Breast epithelium (tissue), 4 donors: ENCODE results near the gene SH3GL2. TPM values are rescaled to one million over a fixed set of nuclear protein-coding genes. Genes with fewer than 3 reads are reported as not detected.

ENCODE experiments used
- DNase-seq, 2 donors: peaks; one replicate each; pipeline ENCODE4 v3.0.0-alpha.2; 2019; ENCODE audit warnings: low spot score in 2 of 2
- H3K27ac ChIP-seq, 2 donors: fragments of 200-600 bp; sonication (generic) in 1 of 2; one replicate each; pipeline ENCODE4 v1.5.1; 2016 to 2019; ENCODE audit warnings: mild to moderate bottlenecking in 1 of 2
- H3K27me3 ChIP-seq, 2 donors: fragments of 200-600 bp; sonication (generic) in 1 of 2; one replicate each; pipeline versions ENCODE4 v1.5.1 to v1.6.0; 2017 to 2019; ENCODE audit warnings: control low read depth in 1 of 2, mild to moderate bottlenecking in 1 of 2
- H3K36me3 ChIP-seq: fragments of 200-600 bp; one replicate; pipeline ENCODE4 v1.5.1; 2019
- H3K4me1 ChIP-seq, 2 donors: fragments of 200-600 bp; sonication (generic); one replicate each; pipeline ENCODE4 v1.5.1; 2016 to 2019; ENCODE audit warnings: control low read depth in 1 of 2
- H3K4me3 ChIP-seq, 3 donors: fragments of 200-600 bp; sonication (generic); 1 replicate in 2 of 3; 2 replicates in 1 of 3; pipeline ENCODE4 v1.5.1; 2016 to 2019; ENCODE audit warnings: mild to moderate bottlenecking in 3 of 3, moderate library complexity in 2 of 3
- H3K9me3 ChIP-seq, 2 donors: fragments of 200-600 bp; sonication (generic) in 1 of 2; one replicate each; pipeline ENCODE4 v1.5.1; 2016 to 2019; ENCODE audit warnings: control low read depth in 1 of 2
- CTCF ChIP-seq, 3 donors: fragments of 450-650 bp; IDR thresholded peaks; one replicate each; pipeline ENCODE4 v1.5.1; 2016 to 2017; ENCODE audit warnings: antibody characterized with exemption in 3 of 3, mild to moderate bottlenecking in 3 of 3, moderate library complexity in 3 of 3
- POLR2A ChIP-seq: fragments of 450-650 bp; IDR thresholded peaks from one replicate; pipeline ENCODE4 v1.6.1; 2016; ENCODE audit warnings: antibody characterized with exemption, mild to moderate bottlenecking, moderate library complexity
- POLR2AphosphoS5 ChIP-seq, 3 donors: sonication (generic); formaldehyde crosslinking; IDR thresholded peaks; one replicate each; pipeline ENCODE4 v1.6.1; 2017; ENCODE audit warnings: antibody characterized with exemption in 3 of 3
- intact Hi-C: fragments of 100-400 bp; cut with DNase I; formaldehyde crosslinking; loops from one replicate; pipeline ENCODE4 v1.15.1; 2023; ENCODE audit warnings: low total_unique reads
- total RNA-seq, 3 donors: library from RNA; depleted of rRNA; stranded (reverse); fragments of >200 nt; gene quantifications; one replicate each; pipeline ENCODE4 v1.1.0, GENCODE V29; 2016

SH3GL2 gene
- total RNA-seq, 3 donors from 2014 or later: under 0.01 to 0.16 TPM; not detected in 1

DNA sequence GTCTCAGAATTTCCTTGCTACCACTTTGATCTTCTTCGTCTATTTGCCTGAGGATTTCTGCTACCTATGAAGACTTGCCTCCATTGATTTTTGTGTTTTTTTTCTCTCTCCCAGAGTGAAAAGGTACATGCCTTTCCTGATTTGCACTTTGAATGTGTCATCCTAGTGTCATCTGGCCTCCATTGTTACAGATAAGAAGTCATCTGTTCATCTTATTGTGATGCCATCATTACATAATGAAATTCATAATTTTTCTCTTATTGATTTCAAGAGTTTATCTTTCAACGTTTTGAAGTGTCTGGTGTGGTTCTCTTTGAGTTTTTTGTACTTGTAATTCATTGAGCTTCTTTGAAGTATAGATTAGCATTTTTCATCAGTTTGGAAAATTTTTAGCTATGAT, 144.8 kb downstream of the SH3GL2 start:
- no peak overlapping the region for H3K4me3 ChIP-seq
- no peak for DNase-seq
- intact Hi-C loops: loop anchor here (5.0 kb wide), 1 partner anchor 266 kb away; no protein-coding TSS in a partner anchor
- H3K27ac ChIP-seq: no peak overlapping the region
- H3K27me3 ChIP-seq: no peaks in the 10 kb centered on the region
- H3K4me1 ChIP-seq: no peaks in the 10 kb centered on the region
- H3K9me3 ChIP-seq: peaks cover 0 to 27% of the 10 kb centered on the region in 2 donors
- TF ChIP-seq POLR2A (no peak), CTCF (IDR thresholded peaks at IDR 0.05) (no peak), POLR2AphosphoS5 (IDR thresholded peaks at IDR 0.05) (no peak)
- no peaks in the 10 kb centered on the region for H3K36me3 ChIP-seq

GRCh38 chr9:17725399-17726010, 146.6 kb downstream of the SH3GL2 start:
- Histone ChIP-seq H3K4me1 (no peaks in the 10 kb centered on the region), H3K36me3 (no peaks in the 10 kb centered on the region), H3K27ac (no peak overlapping the region), H3K9me3 (peaks cover 0 to 34% of the 10 kb centered on the region in 2 donors), H3K4me3 (no peak overlapping the region), H3K27me3 (no peaks in the 10 kb centered on the region)
- intact Hi-C loops: no loop called here
- DNase-seq: no peak
- no peak for TF ChIP-seq POLR2A
- TF ChIP-seq POLR2AphosphoS5 (IDR thresholded peaks at IDR 0.05): no peak
- TF ChIP-seq CTCF (IDR thresholded peaks at IDR 0.05): no peak

DNA sequence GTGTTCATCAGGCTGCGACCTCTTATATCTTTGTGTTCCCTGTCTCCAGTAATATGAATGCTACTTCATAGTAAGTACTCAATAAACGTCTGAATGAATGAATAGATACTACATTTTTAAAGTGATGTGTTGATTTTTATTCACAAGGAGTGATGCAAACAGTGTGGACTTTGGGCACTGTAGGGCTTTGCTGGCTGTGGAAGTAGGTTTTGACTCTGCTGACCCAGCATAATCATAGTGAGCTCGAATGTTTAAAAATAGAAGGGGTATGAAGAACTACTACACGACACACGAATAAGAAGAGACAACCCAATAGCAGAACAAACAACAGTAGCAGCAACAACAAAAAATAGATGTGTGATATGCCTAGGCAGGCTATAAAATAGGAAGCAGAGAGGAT, 147.4 kb downstream of the SH3GL2 start:
- intact Hi-C loops: no loop called here
- H3K9me3 ChIP-seq: peaks cover 0 to 34% of the 10 kb centered on the region in 2 donors
- no peaks in the 10 kb centered on the region for H3K27me3 ChIP-seq
- H3K27ac ChIP-seq: no peak overlapping the region
- H3K4me1 ChIP-seq: no peaks in the 10 kb centered on the region
- TF ChIP-seq POLR2AphosphoS5 (IDR thresholded peaks at IDR 0.05) (no peak), POLR2A (no peak), CTCF (IDR thresholded peaks at IDR 0.05) (no peak)
- no peak overlapping the region for H3K4me3 ChIP-seq
- no peaks in the 10 kb centered on the region for H3K36me3 ChIP-seq
- DNase-seq: no peak

GRCh38 chr9:17730899-17731298, 152.0 kb downstream of the SH3GL2 start:
- DNase-seq: no peak
- TF ChIP-seq CTCF (IDR thresholded peaks at IDR 0.05): no peak
- TF ChIP-seq POLR2A: no peak
- TF ChIP-seq POLR2AphosphoS5 (IDR thresholded peaks at IDR 0.05): no peak
- Histone ChIP-seq H3K4me3 (no peak overlapping the region), H3K27me3 (no peaks in the 10 kb centered on the region), H3K27ac (no peak overlapping the region), H3K36me3 (no peaks in the 10 kb centered on the region), H3K9me3 (peaks cover 0 to 9% of the 10 kb centered on the region in 2 donors), H3K4me1 (no peaks in the 10 kb centered on the region)
- intact Hi-C loops: no loop called here

DNA sequence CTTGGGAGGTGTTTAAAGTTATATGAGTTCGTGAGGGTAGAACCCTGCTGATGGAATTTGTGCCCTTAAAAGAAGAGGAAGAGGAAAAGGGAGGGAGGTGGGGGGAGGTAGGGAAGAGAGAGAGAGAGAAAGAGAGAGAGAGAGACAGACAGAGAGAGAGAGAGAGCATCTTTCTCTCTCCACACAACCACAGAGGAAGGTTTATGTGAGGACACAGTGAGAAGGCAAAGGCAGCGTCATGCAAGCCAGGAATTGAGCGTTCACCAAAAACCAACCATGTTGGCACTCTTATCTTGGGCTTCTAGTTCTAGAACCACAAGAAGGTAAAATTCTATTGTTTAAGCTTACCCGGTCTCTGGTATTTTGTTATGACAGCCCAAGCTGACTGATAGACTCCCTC, 152.4 kb downstream of the SH3GL2 start:
- Histone ChIP-seq H3K4me3 (no peak overlapping the region), H3K9me3 (peaks cover 0 to 7% of the 10 kb centered on the region in 2 donors), H3K27me3 (no peaks in the 10 kb centered on the region), H3K4me1 (no peaks in the 10 kb centered on the region), H3K27ac (no peak overlapping the region), H3K36me3 (no peaks in the 10 kb centered on the region)
- intact Hi-C loops: no loop called here
- DNase-seq: no peak
- TF ChIP-seq CTCF (IDR thresholded peaks at IDR 0.05): no peak
- no peak for TF ChIP-seq POLR2A
- no peak for TF ChIP-seq POLR2AphosphoS5 (IDR thresholded peaks at IDR 0.05)
